OCI-M2 (cell line): Measurements from ENCODE around the gene EIF3A.
"Not testable (repeated sequence)": the region's sequence is repeated elsewhere in the genome, so short reads cannot be mapped to it uniquely, and the experiment has no call there.

ENCODE experiments used
- DNase-seq: peaks from one replicate; lab custom pipeline; 2025; ENCODE audit not compliant: unreplicated experiment; lab: John Stamatoyannopoulos, UW

The EIF3A gene, protein sequence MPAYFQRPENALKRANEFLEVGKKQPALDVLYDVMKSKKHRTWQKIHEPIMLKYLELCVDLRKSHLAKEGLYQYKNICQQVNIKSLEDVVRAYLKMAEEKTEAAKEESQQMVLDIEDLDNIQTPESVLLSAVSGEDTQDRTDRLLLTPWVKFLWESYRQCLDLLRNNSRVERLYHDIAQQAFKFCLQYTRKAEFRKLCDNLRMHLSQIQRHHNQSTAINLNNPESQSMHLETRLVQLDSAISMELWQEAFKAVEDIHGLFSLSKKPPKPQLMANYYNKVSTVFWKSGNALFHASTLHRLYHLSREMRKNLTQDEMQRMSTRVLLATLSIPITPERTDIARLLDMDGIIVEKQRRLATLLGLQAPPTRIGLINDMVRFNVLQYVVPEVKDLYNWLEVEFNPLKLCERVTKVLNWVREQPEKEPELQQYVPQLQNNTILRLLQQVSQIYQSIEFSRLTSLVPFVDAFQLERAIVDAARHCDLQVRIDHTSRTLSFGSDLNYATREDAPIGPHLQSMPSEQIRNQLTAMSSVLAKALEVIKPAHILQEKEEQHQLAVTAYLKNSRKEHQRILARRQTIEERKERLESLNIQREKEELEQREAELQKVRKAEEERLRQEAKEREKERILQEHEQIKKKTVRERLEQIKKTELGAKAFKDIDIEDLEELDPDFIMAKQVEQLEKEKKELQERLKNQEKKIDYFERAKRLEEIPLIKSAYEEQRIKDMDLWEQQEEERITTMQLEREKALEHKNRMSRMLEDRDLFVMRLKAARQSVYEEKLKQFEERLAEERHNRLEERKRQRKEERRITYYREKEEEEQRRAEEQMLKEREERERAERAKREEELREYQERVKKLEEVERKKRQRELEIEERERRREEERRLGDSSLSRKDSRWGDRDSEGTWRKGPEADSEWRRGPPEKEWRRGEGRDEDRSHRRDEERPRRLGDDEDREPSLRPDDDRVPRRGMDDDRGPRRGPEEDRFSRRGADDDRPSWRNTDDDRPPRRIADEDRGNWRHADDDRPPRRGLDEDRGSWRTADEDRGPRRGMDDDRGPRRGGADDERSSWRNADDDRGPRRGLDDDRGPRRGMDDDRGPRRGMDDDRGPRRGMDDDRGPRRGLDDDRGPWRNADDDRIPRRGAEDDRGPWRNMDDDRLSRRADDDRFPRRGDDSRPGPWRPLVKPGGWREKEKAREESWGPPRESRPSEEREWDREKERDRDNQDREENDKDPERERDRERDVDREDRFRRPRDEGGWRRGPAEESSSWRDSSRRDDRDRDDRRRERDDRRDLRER (N-terminal part only)

DNA sequence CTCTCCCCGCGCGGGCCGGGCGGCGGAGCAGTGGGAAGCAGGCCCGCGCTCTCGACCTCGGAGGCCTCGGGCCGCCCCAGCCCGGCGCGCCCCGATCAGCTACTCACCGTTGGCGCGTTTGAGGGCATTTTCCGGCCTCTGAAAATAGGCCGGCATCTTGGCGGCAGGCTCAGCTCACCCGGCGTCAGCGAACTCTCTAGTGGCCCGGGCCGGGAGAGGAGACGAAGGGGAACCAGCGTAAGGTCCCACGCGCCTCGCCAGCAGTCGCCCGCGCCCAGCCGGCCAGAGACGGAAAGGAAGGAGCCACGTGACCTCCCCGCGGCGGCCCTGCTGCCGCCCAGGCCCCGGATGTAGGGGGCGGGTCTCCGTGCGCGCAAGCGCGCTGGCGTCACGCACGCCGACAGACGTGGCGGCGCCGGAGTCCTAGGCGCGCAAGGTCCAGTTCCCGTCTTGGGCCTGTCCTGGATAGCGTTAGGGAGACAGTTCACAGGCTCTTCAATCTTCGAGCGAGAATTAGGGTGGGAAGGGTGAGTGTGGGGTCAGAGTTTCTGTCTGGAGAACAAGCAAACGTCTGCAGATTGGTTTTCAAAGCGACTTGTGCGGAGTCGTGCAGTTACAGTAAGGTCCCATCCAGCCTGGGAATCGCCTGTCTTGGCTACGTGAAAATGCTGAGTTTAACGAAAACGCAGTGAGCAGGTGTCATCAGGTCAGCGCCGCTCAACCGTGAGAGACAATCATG, at the start of gene EIF3A:
EIF3A (minus strand) TSS at position 297 of the 739 bp plus-strand sequence; CDS start at position 156, 141 bp downstream.
- DNase-seq = peak; percentile 49

DNA sequence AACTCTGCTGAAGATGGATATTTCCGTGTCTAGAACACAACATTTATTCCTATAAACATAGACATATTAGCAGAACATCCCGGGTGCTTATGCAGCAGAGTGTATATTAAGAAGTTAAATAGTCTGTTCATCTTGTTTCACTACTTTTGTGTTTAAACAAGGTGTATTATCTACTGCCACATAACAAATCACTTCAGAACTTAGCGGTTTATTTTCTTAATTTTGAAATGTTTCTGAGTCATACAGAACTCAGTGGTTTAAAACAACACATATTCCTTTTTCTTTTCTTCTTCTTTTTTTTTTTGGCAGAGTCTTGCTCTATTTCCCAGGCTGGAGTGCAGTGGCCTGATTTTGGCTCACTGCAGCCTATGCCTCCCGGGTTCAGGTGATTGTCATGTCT, 49.1 kb upstream of the EIF3A start:
- DNase-seq = no peak

DNA sequence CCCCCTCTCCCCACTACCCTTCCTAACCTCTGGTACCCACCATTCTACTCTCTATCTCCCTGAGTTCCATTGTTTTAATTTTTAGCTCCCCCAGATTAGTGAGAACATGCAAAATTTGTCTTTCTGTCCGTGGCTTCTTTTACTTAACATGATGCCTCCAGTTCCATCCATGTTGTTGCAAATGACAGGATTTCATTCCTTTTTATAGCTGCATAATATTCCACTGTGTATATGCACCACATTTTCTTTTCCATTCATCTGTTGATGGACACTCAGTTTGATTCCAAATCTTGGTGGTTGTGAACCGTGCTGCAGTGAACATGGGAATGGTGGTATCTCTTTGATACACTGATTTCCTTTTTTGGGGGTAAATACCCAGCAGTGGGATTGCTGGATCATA, 45.3 kb upstream of the EIF3A start:
- no peak for DNase-seq

DNA sequence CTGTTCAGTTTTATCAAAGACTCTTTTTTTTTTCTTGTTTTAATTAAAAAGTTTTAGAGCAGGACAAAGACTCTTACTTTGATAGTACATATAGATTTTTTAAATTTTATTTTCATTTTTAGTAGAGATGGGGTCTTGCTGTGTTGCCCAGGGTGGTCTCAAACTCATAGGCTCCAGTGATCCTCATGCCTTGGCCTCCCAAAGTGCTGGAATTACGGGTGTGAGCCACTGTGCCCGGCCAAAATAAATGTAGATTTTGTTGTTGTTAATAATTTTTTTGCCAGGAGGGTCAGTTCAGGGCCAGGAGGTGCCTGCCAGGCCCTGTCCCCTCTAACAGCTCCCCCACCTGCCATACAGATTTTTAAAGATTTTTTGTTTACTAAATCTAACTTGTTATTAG, 40.3 kb upstream of the EIF3A start:
- no peak for DNase-seq

DNA sequence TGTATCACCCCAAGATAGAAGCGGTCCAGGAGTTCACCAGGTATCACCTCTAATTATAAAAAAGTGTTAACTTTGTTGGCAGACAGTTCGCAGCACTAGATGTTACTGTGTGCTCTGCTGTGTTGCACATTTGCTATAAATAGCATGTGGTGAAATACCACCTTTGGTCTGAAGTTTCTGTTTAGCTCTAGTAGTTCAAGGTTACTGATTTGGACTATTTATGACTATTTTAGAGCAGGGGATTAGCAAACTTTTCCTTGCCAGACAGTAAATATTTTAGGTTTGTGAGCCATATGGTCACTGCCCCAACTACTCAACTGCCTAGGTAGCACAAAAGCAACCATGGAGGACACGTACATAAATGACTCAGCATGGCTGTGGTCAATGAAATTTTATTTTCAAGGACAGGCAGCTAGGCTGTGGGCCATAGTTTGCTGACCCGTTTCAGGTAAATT, 39.8 kb upstream of the EIF3A start:
- DNase-seq = no peak

DNA sequence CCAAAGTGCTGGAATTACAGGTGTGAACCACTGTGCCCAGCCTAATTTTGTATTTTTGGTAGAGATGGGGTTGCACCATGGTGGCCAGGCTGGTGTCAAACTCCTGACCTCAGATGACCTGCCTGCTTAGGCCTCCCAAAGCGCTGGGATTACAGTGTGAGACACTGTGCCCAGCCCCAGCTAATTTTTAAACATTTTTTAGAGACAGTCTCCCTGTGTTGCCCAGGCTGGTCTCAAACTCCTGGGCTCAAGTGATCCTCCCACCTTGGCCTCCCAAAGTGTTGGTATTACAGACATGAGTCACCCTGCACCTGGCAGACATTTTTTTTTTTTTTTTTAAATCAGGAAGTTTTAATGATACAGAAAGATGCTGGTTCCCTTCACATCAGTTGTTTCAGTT, 38.8 kb upstream of the EIF3A start:
- no peak for DNase-seq

DNA sequence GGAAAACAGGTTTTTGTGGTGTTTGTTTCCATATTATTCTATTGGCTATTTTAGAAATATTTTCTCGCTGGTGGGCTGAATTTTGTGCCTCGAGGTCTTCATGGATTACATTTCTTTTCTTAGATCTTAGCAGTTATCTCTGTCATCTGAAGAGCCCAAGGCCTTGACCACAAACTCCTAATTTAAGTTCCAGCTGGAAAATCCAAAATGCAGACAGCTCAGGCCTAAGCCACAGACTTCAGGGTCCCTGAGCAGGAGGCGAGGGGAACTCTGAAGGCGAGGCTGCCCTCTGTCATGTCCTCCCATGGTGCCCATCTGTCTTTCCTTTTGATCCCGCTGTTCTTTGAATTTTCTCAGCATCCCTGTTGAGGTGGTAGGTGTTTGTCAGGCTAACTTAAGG, 37.6 kb upstream of the EIF3A start:
- DNase-seq = no peak

DNA sequence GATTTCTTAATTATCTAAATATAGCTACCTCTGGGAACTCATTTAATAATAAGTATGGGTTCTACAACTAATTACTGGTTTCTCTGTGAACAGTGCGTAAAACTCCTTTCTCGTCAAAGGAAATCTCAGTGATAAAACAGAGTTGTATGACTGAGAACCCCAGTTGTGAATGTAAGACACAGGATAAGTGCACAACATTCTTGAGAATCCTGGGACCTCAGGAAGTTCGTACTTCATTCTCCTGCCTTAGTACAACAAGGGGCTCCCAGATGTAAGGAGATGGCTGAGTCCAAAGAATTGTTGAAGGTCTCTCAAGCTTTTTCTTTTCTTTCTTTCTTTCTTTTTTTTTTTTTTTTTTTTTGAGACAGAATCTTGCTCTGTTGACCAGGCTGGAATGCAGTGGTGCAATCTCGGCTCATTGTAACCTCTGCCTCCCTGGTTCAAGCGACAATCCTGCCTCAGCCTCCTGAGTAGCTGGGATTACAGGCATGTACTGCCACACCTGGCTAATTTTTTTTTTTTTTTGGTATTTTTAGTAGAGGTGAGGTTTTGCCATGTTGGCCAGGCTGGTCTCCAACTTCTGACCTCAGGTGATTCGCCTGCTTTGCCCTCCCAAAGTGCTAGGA, 35.8 kb upstream of the EIF3A start:
- no peak for DNase-seq

DNA sequence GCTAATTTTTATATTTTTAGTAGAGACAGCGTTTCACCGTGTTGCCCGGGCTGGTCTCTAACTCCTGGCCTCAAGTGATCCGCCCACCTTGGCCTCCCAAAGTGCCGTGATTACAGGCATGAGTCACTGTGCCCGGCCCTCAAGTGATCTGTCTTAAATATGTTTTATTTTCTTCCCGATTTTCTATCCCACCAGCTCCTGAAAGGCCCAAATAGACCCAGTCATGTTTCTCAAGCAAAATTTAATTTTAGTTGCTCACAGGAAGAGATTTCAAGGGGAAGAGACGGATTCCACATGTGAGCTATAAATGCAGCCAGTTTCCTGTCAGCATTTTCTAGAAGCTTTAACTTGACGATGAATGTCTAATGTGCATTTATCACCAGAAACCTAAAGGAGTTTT, 35.3 kb upstream of the EIF3A start:
- DNase-seq = no peak

DNA sequence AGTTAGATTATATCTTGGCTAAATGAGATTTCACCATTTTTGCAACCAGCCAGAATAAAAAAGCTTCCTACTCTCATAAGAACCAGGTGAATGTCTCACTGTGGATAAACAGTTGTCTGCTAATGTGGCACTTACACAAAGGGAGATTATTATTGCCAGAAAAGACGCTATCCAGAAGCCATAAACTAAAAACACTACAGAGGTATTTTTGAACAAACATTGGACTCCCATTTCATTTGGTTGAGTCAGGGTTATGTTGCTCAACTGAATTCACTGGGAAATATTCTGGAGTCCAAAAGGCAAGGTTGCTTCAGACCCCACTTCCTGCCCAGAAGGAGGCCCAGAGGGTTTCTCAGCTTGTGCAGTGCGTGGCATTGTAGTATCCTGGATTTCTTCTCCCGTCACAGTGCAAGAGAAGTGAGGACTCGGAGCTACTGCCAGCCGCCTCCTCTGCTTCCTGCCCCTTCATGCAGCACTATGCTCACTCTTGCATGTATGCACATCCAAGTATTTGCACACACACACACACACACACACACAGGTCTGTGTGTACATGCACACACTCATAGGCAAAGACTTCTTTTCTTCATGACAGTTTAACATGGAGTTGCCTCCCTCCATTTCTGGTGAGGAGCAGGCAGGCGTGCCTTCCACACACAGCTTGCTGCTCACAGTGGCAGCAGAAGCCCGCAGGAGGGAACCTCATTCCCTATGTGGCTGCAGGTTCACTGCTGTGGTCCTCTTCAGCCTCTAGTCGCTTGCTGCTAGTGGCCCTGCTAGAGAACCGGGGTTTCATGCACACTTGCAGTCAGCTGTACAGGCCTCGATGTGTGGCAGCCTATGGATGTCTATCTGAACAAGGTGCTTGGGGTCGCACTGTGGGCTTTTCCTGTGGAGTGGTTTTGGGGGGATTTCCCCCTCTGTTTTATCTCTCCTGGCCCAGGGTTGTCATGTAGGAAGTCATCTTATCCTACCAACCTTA, 33.4 kb upstream of the EIF3A start:
- peak; percentile 28 for DNase-seq

DNA sequence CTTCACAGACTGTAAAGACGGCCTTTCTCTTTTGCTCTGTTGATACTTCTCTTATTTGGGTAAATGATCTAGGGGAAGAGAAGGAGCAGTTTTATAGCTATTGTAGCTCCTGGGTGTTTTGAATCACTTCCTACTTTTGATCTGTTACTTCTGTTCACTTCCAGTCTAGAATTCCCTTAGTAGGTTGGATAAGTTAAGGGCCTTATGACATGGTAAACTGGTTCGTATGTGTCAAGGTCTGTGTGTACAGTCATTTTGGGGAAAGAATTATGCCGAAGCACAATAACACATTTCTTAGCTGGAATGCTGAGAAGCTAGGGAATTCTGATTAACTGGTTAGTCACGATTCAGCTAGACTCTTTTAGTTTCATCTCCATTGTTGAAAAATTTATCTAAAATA, 31.4 kb upstream of the EIF3A start:
- no peak for DNase-seq

DNA sequence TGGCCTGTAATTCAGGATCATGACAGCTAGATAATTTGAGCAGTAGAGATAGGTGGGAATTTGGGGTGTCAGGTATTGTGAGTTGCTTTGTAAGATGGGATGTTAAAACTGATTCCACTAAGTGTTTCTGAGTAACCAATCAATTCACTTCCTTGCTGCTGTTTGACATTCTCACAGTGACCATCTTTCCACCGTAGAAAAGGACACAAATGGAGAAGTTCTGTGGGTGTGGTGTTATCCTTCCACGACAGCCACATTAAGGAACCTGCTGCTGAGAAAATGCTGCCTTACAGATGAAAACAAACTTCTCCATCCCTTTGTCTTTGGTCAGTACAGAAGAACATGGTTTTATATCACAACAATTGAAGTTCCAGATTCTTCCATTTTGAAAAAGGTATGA, 27.2 kb upstream of the EIF3A start:
- DNase-seq = not testable (repeated sequence)

DNA sequence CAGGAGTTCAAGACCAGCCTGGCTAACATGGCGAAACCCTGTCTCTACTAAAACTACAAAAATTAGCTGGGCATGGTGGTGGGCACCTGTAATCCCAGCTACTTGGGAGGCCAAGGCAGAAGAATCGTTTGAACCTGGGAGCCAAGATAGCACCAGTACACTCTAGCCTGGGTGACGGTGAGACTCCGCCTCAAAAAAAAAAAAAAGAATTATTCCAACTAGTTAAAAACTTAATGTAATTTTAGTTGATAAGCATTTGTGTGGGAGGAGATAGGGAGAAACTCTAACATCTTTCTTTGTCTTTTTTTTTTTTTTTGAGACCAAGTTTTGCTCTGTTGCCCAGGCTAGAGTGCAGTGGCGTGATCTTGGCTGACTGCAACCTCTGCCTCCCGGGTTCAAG, 26.5 kb upstream of the EIF3A start:
- DNase-seq = not testable (repeated sequence)

DNA sequence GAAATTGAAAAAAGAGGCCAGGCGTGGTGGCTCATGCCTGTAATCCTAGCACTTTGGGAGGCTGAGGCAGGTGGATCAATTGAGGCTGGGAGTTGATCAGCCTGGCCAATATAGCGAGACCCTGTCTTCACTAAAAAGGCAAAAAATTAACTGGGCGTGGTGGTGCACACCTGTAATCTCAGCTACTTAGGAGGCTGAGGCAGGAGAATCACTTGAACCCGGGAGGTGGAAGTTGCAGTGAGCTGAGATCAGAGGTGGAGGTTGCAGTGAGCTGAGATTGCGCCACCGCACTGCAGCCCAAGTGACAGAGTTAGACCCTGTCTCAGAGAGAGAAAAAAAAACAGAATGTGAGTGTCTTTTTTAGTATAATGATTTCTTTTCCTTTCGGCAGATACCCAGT, 25.3 kb upstream of the EIF3A start:
- not testable (repeated sequence) for DNase-seq

DNA sequence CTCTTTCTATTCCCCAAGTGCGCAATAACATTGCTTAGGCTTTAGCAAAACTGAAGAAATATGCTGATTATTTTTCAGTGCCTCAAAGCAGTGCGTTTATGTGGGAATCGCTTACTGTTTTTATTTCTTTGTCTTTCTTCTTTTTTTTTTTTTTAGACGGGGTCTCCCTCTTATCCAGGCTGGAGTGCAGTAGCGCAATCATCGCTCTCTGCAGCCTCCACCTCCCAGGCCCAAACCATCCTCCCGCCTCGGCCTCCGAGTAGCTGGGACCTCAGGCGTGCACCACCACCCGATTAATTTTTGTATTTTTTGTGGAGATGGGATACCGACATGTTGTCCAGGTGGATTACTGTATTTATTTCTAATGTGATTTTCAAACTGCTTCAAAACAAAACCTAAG, 24.5 kb upstream of the EIF3A start:
- DNase-seq = no peak

DNA sequence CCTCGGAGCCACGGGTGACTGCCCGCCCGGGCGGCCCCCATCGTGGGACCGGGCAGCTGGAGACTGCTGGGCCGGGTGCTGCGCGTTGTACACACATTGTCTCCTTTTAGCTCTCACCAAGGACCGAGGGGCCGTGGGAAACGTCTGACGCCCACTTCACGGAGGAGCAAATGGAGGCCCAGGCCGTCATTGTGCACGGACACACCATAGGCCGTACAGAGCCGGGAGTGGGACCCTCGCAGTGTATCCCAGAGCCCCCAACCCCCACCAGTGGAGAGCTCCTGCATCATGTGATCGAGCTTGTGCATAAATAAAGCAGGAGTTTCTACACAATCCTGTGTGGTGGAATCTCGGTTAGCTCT, 24.0 kb upstream of the EIF3A start:
- DNase-seq = no peak

DNA sequence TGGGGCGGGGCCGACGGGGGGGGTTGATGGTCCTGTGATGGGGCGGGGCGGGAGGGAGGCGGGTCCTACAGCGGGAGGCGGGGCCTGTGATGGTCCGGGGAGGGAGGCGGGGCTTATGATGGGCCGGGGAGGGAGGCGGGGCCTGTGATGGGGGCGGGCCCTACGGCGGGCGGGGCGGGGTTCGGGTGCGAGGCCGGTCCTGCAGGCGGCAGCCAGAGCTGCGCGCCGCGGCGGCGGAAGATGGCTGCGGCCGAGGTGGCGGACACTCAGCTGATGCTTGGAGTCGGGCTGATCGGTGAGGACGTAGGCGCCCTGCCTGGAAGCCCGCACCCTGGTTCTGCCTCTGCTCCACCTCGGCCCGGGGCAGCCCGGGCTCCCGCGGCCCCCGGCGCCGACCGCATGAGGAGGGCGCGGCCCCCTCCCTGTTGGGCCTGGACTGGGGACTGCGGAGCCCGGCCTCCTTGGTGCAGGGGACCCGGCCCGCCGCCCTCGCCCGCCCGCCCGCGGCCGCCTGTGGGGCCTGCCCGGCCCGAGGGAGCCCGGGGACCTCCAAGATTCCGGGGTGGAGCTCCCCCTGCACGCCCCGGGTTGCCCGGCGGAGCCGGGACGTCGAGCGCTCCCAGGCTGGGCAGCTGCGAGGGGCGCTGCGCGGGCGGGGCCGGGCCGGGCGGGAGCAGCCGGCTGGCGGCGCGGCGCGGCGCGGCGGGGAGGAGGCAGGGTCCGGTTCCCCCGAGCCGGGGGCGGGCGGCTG, 23.5 kb upstream of the EIF3A start, which contains the start of gene DENND10:
DENND10 (plus strand) TSS at position 211 of the 751 bp plus-strand sequence; CDS start at position 241, 30 bp downstream.
- DNase-seq = no peak

DNA sequence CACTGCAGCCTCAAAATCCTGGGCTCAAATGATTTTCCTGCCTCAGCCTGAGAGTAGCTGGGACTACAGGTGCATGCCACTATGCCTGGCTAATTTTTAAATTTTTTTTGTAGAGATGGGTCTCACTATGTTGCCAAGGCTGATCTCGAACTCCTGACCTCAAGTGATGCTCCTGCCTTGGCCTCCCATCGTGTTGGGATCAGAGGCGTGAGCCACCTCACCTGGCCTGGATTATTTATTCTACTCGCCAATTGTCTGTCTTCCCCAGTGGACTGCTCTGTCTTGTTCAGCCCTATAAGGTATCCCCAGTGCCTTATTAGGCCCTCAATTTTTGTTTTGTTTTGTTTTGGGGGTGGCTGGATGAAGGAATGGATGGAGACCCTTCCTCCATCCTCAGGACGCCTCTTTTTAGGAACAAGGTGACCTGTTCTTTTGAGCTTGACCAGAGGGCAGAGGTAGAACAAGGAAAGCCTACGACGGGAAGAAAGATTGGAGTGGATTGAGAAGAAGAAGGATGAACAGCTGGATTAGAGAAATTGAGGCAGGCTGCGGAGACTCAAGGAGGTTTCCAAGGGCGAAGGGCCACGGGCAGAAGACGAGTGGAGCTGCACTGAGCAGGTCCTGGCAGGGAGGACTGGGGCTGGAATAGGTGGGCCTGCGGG, 22.8 kb upstream of the EIF3A start:
- DNase-seq = no peak
